ENCODE results near the gene PANX3.

DNA sequence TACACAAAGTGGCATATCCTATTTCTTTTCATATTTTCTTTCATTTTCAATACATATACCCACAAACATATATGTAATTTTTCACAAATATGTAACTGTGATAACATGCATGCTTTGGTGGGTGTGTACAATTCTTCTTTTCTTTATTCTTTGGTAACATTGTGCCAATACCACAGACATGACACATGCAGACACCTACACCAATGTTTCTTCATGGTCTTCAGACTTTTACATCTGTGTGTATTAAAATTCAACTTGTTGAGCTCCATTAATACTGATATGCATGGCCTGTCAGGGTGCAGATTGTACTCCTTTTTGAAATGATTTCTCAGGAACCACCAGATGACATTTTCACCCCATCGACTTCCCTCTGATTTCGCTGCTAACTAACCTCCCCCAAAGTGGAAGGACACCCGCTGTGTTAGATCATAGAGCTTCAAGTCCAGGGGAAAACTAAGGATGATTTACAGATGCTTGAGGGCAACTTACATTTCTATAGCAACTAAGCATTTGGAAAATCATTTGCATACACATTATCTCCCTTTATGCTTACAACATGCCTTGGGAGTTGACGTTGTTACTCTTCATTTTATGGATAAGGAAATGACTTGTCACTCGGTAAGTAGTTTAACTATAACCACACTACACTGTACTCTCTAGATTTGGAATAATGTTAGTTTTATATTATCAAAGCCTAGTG is 10.5 kb upstream of the PANX3 start:
- no peak for TF ChIP-seq SMC3 (conservative IDR thresholded peaks at IDR 0.05; ENCODE audit: poor library complexity)
- TF ChIP-seq, protein P1, sequence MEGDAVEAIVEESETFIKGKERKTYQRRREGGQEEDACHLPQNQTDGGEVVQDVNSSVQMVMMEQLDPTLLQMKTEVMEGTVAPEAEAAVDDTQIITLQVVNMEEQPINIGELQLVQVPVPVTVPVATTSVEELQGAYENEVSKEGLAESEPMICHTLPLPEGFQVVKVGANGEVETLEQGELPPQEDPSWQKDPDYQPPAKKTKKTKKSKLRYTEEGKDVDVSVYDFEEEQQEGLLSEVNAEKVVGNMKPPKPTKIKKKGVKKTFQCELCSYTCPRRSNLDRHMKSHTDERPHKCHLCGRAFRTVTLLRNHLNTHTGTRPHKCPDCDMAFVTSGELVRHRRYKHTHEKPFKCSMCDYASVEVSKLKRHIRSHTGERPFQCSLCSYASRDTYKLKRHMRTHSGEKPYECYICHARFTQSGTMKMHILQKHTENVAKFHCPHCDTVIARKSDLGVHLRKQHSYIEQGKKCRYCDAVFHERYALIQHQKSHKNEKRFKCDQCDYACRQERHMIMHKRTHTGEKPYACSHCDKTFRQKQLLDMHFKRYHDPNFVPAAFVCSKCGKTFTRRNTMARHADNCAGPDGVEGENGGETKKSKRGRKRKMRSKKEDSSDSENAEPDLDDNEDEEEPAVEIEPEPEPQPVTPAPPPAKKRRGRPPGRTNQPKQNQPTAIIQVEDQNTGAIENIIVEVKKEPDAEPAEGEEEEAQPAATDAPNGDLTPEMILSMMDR (IDR thresholded peaks at IDR 0.05; ENCODE audit: poor library complexity, severe bottlenecking), result no peak

All from neural cell (in vitro differentiated cells).